Left ventricle myocardium superior (tissue), 1 donor: ENCODE data around the gene TMEM59L. TPM values are rescaled to one million over a fixed set of nuclear protein-coding genes. Genes with fewer than 3 reads are reported as not detected.
A peak's percentile ranks its signal among the peaks of the same experiment; 100 is the strongest.

Source experiments
- ATAC-seq: fragments of 200-7000 bp; cut with Tn5 transposase; one replicate; pipeline ENCODE4 v1.9.1; 2020; ENCODE audit warnings: mild to moderate bottlenecking, moderate library complexity
- DNase-seq: peaks from one replicate; pipeline ENCODE4 v3.0.0-alpha.2; 2020
- intact Hi-C: fragments of 100-400 bp; cut with micrococcal nuclease; formaldehyde crosslinking; loops from one replicate; pipeline ENCODE4 v1.11.0; 2022
- total RNA-seq: library from RNA; stranded (reverse); fragmentation: NEBNext Ultra II Directional; extraction: Animal tissue kit (Norgen Biotek cat#: 25700); gene quantifications from one replicate; pipeline ENCODE4 v1.2.1, GENCODE V29; 2021
- donor health status: DM: no; HTN: yes; CAD: no; lungs with severe emphysema.

Gene TMEM59L
- total RNA-seq, 1 donor from 2014 or later = 1.5 TPM

GRCh38 chr19:18629166-18630088 is 16.8 kb downstream of the TMEM59L start:
- intact Hi-C loops = no loop called here
- DNase-seq = peak; percentile 63
- peak; percentile 95 for ATAC-seq

- no peak for ATAC-seq
- intact Hi-C loops = no loop called here
- no peak for DNase-seq
Measured at GRCh38 chr19:18633321-18633720, 20.7 kb downstream of the TMEM59L start.

DNA sequence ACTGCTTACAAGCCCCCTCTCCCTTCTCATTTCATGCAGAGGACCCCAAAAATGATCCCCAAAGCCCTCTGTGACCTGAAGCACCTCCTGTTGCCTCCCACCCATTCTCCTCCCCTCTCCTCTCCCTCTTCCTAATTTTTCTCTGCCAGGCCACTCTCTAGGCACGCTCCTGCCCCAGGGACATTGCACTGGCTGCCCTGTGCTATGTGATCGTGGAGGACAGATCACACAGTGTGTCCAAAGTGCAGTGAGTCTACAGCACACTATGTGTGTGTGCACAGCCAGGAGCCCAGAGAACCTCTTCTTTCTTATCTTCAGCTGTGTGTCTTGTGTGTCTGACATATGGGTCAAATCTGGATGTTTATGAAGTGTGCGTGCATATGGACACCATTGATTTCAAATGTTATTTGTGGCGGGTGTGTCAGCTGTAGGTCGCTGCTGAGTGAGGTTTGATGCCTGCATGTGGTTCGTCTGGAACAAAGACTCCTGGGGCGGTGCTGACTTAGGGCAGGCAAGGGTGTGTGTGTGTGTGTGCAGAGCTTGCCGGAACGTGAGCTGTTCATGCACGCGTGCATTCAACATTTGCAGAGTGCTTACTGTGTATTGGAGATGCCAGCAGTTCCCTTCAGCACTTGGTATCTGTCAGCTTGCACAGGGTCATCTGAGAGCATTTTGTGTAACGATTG is 22.1 kb downstream of the TMEM59L start:
- DNase-seq (no peak), ATAC-seq (no peak)
- intact Hi-C loops = no loop called here

DNA sequence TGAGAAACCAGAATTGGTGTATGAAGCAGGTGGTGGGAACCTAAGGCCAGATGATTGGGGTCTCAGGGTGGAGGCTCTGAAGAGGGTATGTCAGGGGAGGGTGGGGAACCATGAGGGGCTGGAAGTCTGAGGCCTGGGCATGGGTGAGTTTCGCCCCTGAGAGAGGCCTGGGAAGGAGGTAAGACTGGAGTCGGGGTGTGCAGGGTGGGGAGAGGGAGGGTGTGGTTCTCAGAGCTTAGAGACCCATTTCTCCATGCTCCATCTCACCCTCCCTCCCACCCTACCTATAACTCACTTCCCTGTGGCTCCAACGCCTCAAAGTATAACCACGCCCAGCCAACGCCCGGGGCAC is 23.1 kb downstream of the TMEM59L start:
- intact Hi-C loops = no loop called here
- DNase-seq (no peak), ATAC-seq (no peak)

DNA sequence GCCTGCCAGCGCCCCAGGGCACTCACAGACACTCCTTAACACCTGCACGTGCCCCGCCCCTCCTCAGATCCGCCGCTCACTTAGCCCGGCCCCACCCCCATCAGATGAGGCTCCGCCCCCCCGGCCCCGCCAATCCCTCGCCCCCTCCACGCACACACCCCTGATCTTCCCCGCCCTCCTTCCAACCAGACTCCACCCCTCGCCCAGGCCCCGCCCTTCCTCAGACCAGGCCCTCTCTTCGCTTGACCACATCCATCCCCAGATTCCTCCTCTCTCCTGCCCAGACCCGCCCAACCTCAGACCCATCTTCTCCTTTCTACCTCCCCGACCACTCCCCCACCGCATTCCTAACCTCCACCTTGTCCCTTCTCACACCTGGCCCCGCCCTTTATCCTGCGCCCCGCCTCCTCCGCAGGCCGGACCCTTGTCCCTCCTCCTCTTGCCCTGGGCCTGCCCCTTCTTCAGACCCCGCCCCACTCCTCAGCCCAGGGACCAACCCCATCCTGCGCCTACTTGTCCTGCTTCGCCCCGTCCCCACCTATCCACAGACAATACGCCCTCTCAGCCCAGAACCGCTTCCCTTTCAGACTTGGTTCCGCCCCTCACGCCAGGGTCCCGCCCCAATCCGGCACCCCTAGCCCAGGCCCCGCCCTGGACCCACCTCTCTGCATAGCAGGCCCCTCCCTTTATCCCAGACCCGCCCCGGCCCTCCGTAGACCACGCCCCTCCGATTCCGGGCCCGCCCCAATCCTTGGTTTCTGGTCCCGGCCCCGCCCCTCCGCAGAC is 23.7 kb downstream of the TMEM59L start:
- DNase-seq = peak; percentile 99
- intact Hi-C loops = no loop called here
- peak; percentile 98 for ATAC-seq

- intact Hi-C loops = no loop called here
- DNase-seq (no peak), ATAC-seq (no peak)
Measured at GRCh38 chr19:18636969-18637629, 24.4 kb downstream of the TMEM59L start, which contains the start of gene KLHL26. KLHL26 (plus strand) TSS chr19:18637028; CDS start chr19:18637055, 27 bp downstream.

GRCh38 chr19:18637673-18638630 is 25.3 kb downstream of the TMEM59L start:
- intact Hi-C loops = no loop called here

DNA sequence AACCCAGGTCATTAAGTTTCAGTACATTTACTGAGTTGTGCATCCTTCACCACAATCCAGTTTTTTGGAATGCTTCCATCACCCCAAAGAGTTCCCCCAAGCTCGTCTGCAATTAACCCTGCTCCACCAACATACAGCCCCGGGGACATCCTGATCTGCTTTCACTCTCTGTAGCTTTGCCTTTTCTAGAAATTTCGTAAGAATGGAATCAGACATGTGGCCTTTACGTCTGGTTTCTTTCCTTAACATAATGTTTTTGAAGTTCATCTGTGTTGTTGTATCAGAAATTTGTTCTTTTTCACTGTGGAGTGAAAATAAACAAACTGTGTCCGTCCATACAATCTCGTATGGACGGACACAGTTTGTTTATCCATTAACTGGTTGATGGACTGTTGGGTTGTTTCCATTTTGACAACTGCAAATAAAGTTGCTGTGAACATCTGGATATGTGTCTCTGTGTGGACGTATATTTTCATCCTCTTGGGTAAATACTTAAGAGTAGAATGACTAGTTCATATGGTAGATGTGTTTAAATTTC is 27.1 kb downstream of the TMEM59L start:
- DNase-seq (no peak), ATAC-seq (no peak)
- intact Hi-C loops = no loop called here

More at GRCh38 chr19:18637673-18638630, 25.3 kb downstream of the TMEM59L start:
- no peak for ATAC-seq
- no peak for DNase-seq

DNA sequence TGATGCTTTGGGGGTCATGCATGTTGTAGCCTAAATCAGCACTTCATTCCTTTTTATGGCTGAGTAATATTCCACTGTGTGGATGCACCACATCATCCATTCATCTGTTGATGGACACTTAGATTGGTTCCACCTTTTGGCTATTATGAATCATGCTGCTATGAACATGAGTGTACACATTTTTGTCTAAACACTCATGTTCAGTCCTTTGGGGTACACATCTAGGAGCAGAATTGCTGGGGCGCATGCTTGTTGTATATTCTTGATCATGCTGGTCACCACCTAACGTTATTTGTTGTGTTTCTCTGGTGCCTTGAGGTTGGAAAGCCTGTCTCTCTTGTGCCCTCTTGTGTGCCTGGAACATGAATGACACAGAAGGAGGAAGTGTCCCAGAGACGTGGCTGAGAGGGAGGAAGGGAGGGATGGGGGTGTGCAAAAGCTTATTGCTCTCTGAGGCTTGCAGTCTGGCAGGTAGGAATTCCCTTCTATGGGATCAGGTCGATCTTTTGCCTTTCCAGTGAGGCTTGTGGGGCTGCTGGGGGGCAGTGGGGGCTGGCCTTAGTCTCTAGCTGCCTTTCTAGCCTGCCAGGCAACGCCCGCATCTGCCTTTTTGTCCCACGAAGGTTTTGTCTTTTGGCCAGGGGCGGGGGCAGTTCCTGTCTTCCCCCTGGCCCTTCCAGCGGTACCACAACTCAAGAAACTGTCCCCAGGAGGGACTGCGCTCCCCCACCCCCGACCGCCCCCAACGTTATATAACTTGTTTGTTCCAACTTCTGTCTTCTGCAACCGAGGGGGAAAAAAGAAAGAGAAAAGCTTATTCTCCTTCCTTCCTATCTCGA is 31.7 kb downstream of the TMEM59L start:
- intact Hi-C loops = no loop called here
- DNase-seq (peak; percentile 40), ATAC-seq (peak; percentile 47)

GRCh38 chr19:18645035-18645511 is 32.4 kb downstream of the TMEM59L start:
- intact Hi-C loops = no loop called here
- DNase-seq (peak; percentile 47), ATAC-seq (no peak)

DNA sequence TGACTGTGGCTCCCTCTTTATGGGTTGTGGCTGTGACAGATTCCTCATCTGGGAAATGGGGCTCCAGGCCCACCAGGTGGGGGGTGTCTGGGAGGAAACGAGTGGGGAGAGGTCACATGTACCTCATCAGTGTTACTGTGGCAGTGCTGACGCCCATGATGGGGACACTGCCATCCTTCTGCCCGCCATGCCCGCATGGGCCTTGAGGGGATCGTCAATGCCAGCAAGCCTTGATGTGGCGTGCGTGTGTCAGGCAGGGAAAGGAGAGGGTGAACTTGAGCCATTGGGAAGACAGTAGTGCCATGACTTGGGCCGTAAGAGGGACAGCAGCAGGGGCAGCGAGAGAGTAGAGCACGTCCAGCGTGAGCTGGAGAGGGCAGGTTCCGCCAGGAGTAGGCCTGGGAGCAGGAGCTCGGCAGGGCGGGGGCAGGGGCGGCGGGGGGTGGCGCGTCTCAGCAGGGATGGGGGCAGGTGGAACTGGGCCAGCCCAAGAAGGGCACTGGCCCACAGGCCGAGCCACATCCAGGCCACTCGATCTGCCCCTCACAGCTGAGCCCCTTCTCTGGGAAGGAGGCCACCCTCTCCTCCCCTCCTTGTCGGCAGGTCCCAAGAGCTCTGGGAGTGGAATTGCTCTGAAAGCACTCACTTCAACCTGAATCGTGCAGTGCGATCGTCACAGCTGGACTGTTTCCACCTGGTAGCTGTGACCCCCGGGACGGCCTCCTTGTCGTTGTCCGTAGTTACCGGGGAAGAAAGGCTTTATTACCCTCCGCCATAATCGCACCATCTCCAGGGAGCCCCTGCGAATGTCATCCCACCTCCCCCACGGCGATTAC is 34.1 kb downstream of the TMEM59L start:
- peak; percentile 27 for DNase-seq
- intact Hi-C loops = no loop called here
- no peak for ATAC-seq

DNA sequence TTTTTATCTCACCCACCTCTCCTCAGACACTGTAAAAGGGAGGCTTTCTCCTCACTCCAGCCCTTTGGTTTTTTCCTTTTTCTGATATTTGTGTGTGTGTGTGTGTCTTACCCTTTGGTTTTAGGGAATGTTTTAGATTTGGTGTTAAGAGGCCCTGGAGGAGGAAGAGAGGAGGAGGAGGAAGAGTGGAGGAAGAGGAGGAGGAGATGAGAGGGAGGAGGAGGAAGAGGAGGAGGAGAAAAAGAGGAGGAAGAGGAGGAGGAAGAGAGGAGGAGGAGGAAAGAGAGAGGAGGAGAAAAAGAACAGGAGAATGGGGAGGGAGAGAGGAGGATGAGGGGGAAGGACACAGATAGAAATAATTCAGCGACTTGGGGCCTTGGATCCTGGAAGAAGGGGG is 34.7 kb downstream of the TMEM59L start:
- intact Hi-C loops = no loop called here
- DNase-seq = no peak
- no peak for ATAC-seq

- DNase-seq = peak; percentile 32
- no peak for ATAC-seq
- intact Hi-C loops = no loop called here
Measured at GRCh38 chr19:18647807-18648206, 35.1 kb downstream of the TMEM59L start.

DNA sequence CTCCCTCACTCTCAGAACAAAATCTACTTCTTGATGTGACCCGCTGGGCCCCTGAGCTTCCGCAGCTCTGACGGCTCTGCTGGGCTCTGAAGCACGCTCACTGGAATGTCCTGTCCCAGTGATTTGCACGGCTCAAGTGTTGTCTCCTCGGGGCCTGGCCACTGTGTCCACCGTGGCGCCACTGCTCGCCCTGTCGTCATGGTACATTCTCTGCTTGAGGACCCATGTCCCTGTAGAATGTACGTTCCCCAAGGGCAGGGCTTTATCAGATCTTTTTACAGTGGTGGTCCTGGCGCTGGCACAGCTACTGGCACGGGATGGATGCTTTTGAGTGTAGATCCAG is 36.3 kb downstream of the TMEM59L start:
- ATAC-seq (peak; percentile 5), DNase-seq (peak; percentile 59)
- intact Hi-C loops = no loop called here

- ATAC-seq (peak; percentile 79), DNase-seq (peak; percentile 88)
- intact Hi-C loops = no loop called here
Measured at GRCh38 chr19:18649371-18650020, 36.8 kb downstream of the TMEM59L start.

DNA sequence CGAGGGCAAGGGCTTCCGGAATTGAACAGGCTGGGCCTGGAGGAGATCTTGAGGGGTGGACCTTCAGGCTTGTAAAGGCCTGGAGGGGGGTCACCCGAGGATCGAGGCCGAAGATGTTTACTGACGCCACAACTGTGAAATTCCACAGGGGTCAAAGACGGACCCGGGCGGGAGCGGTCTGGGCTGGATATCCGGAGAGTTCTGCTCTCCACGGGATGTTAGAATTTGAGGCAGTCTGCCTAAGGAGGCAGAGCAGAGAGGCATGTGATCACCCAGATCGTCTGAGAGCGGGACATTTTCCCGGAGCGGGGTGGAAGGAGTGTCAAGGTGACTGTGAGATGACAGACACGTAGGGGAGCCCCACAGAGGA is 37.3 kb downstream of the TMEM59L start:
- intact Hi-C loops = no loop called here
- ATAC-seq = peak; percentile 72
- DNase-seq = peak; percentile 73
